HG03064 (cell line): ENCODE measurements around the gene CCDC106.

Source experiments
- ATAC-seq: cut with Tn5 transposase; IDR thresholded peaks from one replicate; pipeline ENCODE4 v1.9.1; 2021; ENCODE audit warnings: low read depth; ENCODE audit not compliant: unreplicated experiment

CCDC106 gene

GRCh38 chr19:55679343-55680257 is 31.6 kb downstream of the CCDC106 start:
- ATAC-seq = no peak

DNA sequence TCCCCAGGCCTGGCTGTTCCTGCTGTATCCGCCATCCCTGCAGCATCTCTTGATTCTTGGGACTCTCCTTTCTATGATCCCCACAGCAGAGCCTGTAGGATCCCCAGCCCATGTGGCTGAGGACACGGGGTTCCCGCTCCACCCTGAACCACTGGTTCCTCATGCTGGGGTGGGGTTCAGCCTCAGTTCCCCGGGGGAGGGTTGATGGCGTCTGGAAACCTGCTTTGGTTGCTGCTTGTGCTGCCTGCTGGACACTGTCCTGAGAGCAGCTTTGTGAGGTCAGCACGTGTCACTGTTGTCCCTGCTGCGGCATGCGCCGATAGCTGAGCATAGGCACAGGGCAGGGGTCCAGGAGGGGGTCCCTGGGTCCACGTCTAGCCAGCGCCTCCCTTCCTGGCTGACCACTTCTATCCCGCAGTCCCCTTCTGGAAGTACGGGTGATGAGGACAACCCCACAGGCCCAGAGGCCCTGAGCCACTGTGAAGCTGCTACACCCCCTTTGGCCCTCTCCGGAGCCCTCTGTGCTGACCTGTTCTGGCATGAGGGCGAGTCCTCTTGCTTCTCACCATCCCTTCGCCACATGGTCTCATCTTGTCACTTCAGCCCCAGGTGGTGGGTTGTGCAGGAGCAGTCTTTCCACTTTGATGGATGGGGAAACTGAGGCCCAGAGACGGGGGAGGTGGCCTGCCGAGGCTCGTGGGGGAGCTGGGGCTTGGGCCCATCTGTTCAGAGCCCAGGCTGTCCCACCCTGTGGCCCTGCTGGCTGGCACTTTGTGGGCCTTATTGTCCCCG is 32.5 kb downstream of the CCDC106 start:
- no peak for ATAC-seq

DNA sequence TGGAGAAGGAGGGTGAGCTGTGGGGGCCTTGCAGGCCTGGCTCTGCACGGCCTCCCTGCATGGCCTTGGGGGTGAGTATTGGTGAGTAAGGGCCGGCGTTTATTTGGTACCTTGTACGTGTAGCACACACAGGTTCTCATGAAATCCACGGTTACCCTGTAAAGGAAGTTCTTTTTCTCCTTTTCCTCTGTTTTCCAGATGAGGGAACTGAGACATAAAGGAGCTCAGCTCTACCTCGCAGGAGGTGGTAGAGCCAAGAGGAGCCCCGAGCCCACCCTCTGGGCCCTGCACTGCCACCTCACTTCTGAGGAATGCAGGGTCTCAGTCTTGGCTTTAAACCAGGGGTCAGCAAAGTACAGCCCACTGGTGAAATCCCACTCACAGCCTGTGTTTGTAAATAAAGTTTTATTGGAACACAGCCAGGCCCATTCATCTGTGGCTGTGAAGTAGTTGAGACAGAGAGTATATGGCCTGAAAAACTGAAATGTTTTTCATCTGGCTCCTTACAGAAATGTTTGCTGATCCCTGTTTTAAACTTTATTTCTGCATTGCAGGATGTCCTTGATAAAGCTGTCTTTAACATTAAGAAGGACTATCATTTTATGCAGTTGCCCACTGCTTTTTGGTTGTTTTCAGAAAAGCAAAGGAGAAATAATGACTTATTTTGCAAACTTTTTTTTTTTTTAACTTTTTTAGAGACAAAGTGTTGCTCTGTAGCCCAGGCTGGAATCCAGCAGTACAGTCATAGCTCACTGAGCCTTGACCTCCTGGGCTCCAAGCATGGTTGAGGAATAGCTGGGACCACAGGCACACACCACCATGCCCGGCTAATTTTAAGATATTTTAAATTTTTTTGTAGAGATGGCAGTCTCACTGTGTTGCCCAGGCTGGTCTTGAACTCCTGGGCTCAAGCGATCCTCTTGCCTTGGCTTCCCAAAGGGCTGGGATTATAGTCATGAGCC is 33.4 kb downstream of the CCDC106 start:
- ATAC-seq = no peak

DNA sequence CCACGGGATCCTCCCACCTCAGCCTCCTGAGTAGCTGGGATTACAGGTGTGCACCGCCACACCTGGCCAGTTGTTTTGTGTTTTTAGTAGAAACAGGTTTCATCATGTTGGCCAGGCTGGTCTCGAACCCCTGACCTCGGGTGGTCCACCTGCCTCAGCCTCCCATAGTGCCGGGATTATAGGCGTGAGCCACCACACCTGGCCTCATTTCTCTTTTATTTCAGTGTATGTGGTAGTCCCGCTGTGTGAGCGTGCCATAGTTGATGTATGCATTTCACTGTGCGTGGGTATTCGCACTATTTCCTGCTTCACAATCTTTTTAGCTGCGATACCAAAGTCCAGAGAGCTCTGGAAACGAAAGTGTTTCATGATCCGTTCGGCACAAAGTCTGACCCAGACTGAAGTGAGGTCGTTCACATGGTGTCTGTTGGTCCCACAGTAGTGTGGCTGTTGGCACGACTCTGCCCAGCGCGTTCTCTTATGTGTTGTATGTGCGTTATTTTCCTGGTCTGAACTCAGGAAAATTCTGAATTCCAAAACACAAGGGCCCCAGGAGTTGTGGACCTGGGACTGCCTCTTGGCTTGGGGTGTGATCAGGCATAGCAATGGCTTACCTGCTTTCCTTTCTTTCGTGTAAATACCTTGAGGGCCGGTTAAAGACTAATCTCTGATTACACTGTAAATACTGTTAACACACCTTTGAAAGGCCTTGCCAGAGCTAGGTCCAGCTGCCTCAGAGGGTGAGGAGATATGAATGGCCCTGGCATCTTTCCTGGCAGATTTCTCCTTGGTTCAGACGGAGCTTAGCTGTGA is 35.6 kb downstream of the CCDC106 start:
- no peak for ATAC-seq

DNA sequence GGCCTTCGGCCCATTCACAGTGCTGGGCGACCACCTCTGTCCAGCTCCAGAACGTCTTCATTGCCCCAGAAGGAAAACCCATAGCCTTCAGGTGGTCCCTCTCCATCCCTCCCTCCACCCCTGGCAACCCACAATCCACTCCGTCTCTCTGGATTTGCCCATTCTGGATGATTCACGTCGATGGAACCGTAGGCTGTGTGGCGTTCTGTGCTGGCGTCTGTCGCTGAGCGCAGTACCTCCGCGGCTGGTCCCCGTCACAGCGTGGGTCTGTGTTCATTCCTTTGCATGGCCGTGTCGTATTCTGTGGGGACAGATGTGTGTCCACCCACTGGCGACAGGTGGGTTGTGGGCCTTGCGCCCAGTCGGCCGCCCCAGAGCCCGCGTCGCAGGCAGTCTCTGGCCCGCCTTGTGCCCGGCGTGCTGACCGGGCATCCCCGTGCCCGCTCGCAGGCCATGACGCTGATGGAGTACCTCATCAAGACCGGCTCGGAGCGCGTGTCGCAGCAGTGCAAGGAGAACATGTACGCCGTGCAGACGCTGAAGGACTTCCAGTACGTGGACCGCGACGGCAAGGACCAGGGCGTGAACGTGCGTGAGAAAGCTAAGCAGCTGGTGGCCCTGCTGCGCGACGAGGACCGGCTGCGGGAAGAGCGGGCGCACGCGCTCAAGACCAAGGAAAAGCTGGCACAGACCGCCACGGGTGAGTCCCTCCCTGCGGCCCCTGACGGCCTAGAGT is 37.1 kb downstream of the CCDC106 start:
- no peak for ATAC-seq

- ATAC-seq = no peak
Observed at GRCh38 chr19:55685776-55686175, 37.8 kb downstream of the CCDC106 start.

GRCh38 chr19:55686311-55687050 is 38.5 kb downstream of the CCDC106 start:
- no peak for ATAC-seq

DNA sequence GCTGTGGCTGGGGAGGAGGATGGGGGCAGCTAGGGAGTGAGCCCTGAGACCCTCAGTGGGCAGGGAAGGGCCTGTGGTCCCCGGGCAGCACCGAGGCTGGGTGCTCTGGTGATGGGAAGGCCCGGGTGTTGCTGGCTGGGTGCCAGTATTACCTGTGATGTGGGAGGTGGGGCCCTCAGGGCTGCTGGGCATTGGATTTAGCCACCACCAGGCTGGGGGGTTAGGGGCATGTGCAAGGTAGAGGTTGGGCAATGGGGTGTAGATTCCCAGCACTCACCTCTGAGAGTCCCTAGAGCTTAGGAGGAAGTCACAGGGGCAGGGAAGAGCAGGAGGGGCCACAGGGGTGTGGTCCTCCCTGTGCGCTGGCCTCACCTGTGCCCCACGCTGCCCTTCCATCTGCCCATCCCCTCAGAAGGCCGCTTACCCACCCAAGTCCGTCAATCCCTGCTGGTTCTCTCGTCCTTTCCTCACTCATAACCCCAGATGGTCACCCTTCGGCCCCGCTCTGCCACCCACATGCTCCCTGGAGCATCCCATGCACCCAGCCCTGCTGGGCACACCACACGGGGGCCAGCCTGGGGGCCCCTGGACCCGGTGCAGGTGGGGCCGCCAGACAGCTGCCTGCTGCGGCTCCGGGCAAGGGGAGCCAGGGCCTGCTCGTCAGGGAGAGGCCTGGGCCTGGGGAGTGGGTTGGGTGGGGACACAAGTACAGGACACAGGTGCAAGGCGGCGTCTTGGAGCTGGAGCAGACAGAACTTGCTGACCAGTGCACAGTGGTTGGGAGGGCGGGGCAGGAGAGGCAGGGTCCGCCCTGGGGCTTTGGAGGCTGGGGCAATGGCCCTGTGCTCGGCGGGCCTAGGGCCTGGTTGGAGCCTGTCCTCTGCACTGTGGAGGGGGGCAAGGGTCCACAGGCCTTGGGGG is 39.5 kb downstream of the CCDC106 start:
- no peak for ATAC-seq

- ATAC-seq = no peak
Observed at GRCh38 chr19:55688422-55689218, 40.6 kb downstream of the CCDC106 start.

- ATAC-seq = no peak
Observed at GRCh38 chr19:55689411-55690108, 41.5 kb downstream of the CCDC106 start.

DNA sequence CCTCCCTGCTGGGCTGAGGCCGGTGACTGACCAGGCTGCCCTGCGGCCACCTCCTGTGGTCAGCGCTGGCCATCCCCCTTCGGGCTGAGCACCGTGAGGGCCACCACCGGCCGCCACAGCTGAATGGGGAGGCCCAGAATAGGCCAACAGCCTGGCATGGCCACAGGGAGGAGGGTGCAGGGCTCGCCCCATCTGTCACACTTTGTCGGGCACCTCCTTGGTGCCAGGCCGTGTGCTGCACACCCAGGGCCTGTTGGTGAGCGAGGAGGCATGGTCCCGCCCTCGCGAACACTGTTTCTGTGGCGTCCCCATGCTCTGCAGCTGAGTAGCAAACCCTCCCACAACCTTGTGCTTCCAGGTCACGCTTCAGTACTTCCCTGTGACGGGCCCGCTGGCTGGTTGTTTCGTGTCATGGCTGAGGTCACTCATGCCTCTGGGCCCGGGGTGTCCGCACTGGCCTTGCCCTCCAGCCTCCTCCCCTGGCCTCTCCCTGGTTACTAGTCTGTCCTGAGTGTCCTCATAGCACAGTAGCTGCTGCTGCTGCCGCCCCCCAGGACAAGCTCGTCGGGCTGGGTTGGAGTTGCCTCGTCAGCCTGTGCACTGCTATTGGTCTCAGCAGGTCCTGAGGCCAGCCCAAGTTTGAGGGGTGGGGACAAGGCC is 42.2 kb downstream of the CCDC106 start:
- no peak for ATAC-seq

- ATAC-seq = no peak
Observed at GRCh38 chr19:55690769-55691545, 42.9 kb downstream of the CCDC106 start.

DNA sequence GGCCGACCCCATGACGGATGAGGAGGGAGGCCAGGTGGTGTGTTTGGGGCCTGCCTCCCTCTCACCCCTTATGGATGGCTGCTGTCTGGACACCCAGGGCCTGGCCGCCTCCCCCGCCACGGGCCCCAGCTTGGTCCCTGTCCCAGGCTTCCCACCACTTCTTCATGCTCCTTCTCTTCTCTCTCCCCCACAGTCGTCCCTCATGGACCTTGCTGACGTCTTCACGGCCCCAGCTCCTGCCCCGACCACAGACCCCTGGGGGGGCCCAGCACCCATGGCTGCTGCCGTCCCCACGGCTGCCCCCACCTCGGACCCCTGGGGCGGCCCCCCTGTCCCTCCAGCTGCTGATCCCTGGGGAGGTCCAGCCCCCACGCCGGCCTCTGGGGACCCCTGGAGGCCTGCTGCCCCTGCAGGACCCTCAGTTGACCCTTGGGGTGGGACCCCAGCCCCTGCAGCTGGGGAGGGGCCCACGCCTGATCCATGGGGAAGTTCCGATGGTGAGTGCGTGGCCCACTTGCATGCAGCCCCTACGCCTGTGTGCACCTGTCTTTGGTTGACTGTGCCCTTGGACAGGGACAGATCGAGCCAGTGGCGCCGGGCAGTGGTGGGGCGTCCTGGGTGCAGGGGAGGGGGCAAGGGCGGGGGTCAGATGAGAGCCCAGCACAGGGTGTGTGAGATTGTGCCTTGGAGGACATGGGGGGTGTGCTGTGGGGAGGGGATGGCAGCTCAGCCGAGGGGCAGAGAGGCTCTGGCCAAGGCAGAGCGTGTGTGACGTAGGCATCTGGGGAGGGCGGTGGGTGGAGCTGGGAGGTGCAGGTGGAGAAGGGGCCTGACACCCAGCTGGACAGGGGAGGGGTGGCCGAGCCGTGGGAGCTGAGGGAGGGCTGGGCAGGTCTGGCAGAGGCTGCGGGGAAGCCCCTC is 43.8 kb downstream of the CCDC106 start:
- ATAC-seq = no peak

DNA sequence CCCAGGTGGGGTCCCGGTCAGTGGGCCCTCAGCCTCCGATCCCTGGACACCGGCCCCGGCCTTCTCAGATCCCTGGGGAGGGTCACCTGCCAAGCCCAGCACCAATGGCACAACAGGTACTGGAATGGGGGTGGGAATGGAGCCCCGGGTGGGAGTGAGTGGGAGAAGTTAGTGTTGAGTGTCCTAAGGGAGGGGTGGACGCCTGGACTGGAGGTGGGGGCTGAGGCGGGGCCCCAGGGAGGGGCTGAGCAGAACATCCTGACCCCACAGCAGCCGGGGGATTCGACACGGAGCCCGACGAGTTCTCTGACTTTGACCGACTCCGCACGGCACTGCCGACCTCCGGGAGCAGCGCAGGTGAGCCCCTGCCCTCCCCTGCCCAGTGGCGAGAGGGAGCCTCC is 44.7 kb downstream of the CCDC106 start:
- ATAC-seq = no peak
